Vagina (tissue), 2 donors: ENCODE results near the gene SNX9. TPM values are rescaled to one million over a fixed set of nuclear protein-coding genes. Genes with fewer than 3 reads are reported as not detected.

Experiments used
- DNase-seq, 2 donors: peaks; one replicate each; pipeline ENCODE4 v3.0.0-alpha.2; 2017; ENCODE audit errors: extremely low spot score in 2 of 2
- H3K27ac ChIP-seq: fragments of 200-600 bp; sonication (generic); one replicate; pipeline ENCODE4 v1.5.1; 2019
- H3K27me3 ChIP-seq: fragments of 200-600 bp; sonication (generic); one replicate; pipeline ENCODE4 v1.5.1; 2019
- H3K36me3 ChIP-seq, 2 donors: fragments of 200-600 bp; sonication (generic); one replicate each; pipeline ENCODE4 v1.5.1; 2017 to 2019
- H3K4me1 ChIP-seq: fragments of 200-600 bp; sonication (generic); one replicate; pipeline ENCODE4 v1.5.1; 2019
- H3K4me3 ChIP-seq, 2 donors: fragments of 200-600 bp; sonication (generic); 1 replicate in 1 of 2; 2 replicates in 1 of 2; pipeline ENCODE4 v1.5.1; 2016 to 2019
- H3K9me3 ChIP-seq: fragments of 200-600 bp; sonication (generic); one replicate; pipeline ENCODE4 v1.5.1; 2019
- POLR2A ChIP-seq, 2 donors: fragments of 450-650 bp; IDR thresholded peaks; one replicate each; pipeline ENCODE4 v1.6.1; 2017; ENCODE audit warnings: antibody characterized with exemption in 2 of 2, mild to moderate bottlenecking in 2 of 2, moderate library complexity in 2 of 2
- POLR2AphosphoS5 ChIP-seq, 2 donors: sonication (generic); formaldehyde crosslinking; IDR thresholded peaks; one replicate each; pipeline ENCODE4 v1.9.0; 2017; ENCODE audit warnings: antibody characterized with exemption in 2 of 2, mild to moderate bottlenecking in 2 of 2, low read depth in 1 of 2; ENCODE audit not compliant: insufficient read depth in 1 of 2
- intact Hi-C: fragments of 100-400 bp; cut with DNase I; formaldehyde crosslinking; loops from one replicate; pipeline ENCODE4 v1.15.1; 2023
- total RNA-seq: library from RNA; depleted of rRNA; stranded (reverse); fragments of >200 nt; gene quantifications from one replicate; pipeline ENCODE4 v1.2.3, GENCODE V29; 2016
- TF ChIP-seq, protein P1 (sequence below), 3 experiments: fragments of 450-650 bp in 2 of 3; fragments of 200-600 bp in 1 of 3; sonication (generic) in 1 of 3; IDR thresholded peaks; one replicate each; pipeline ENCODE4 v1.5.1; 2017 to 2019; ENCODE audit warnings: antibody characterized with exemption in 3 of 3, mild to moderate bottlenecking in 2 of 3, moderate library complexity in 2 of 3

Gene SNX9
- total RNA-seq, 1 donor from 2014 or later: 61.4 TPM

GRCh38 chr6:157959451-157960227, 136.6 kb downstream of the SNX9 start:
- Histone ChIP-seq H3K4me1 (peaks cover 1% of the 10 kb centered on the region), H3K27me3 (no peaks in the 10 kb centered on the region), H3K36me3 (no peaks in the 10 kb centered on the region), H3K4me3 (no peak overlapping the region), H3K27ac (no peak overlapping the region), H3K9me3 (no peaks in the 10 kb centered on the region)
- peak in 1 of 2 donors; percentile 25 for DNase-seq
- intact Hi-C loops: no loop called here
- TF ChIP-seq, protein P1, sequence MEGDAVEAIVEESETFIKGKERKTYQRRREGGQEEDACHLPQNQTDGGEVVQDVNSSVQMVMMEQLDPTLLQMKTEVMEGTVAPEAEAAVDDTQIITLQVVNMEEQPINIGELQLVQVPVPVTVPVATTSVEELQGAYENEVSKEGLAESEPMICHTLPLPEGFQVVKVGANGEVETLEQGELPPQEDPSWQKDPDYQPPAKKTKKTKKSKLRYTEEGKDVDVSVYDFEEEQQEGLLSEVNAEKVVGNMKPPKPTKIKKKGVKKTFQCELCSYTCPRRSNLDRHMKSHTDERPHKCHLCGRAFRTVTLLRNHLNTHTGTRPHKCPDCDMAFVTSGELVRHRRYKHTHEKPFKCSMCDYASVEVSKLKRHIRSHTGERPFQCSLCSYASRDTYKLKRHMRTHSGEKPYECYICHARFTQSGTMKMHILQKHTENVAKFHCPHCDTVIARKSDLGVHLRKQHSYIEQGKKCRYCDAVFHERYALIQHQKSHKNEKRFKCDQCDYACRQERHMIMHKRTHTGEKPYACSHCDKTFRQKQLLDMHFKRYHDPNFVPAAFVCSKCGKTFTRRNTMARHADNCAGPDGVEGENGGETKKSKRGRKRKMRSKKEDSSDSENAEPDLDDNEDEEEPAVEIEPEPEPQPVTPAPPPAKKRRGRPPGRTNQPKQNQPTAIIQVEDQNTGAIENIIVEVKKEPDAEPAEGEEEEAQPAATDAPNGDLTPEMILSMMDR (IDR thresholded peaks at IDR 0.05): no peak
- TF ChIP-seq POLR2AphosphoS5 (IDR thresholded peaks at IDR 0.05; ENCODE audit: insufficient read depth in 1 of 2, low read depth in 1 of 2) (no peak), POLR2A (IDR thresholded peaks at IDR 0.05) (no peak)

GRCh38 chr6:157961153-157961831, 138.2 kb downstream of the SNX9 start:
- Histone ChIP-seq H3K27ac (no peak overlapping the region), H3K4me1 (no peaks in the 10 kb centered on the region), H3K36me3 (no peaks in the 10 kb centered on the region), H3K9me3 (no peaks in the 10 kb centered on the region), H3K27me3 (no peaks in the 10 kb centered on the region), H3K4me3 (no peak overlapping the region)
- DNase-seq: peak in 1 of 2 donors; percentile 32
- intact Hi-C loops: no loop called here
- TF ChIP-seq, protein P1 (IDR thresholded peaks at IDR 0.05): no peak
- TF ChIP-seq POLR2AphosphoS5 (IDR thresholded peaks at IDR 0.05; ENCODE audit: insufficient read depth in 1 of 2, low read depth in 1 of 2): no peak
- TF ChIP-seq POLR2A (IDR thresholded peaks at IDR 0.05): no peak

- TF ChIP-seq POLR2AphosphoS5 (IDR thresholded peaks at IDR 0.05; ENCODE audit: insufficient read depth in 1 of 2, low read depth in 1 of 2): no peak
- no peak for TF ChIP-seq POLR2A (IDR thresholded peaks at IDR 0.05)
- TF ChIP-seq, protein P1 (IDR thresholded peaks at IDR 0.05): no peak
- DNase-seq: peak in 1 of 2 donors; percentile 25
- Histone ChIP-seq H3K27me3 (no peaks in the 10 kb centered on the region), H3K36me3 (no peaks in the 10 kb centered on the region), H3K4me3 (no peak overlapping the region), H3K27ac (no peak overlapping the region), H3K9me3 (no peaks in the 10 kb centered on the region), H3K4me1 (no peaks in the 10 kb centered on the region)
- intact Hi-C loops: no loop called here
Observed at GRCh38 chr6:157961832-157962575, 139.0 kb downstream of the SNX9 start.

GRCh38 chr6:157962601-157963302, 139.7 kb downstream of the SNX9 start:
- no peak for DNase-seq
- TF ChIP-seq POLR2AphosphoS5 (IDR thresholded peaks at IDR 0.05; ENCODE audit: insufficient read depth in 1 of 2, low read depth in 1 of 2) (no peak), POLR2A (IDR thresholded peaks at IDR 0.05) (no peak)
- TF ChIP-seq, protein P1 (IDR thresholded peaks at IDR 0.05): no peak
- Histone ChIP-seq H3K27me3 (no peaks in the 10 kb centered on the region), H3K4me3 (no peak overlapping the region), H3K4me1 (no peaks in the 10 kb centered on the region), H3K36me3 (no peaks in the 10 kb centered on the region), H3K9me3 (no peaks in the 10 kb centered on the region), H3K27ac (no peak overlapping the region)
- intact Hi-C loops: no loop called here
